ENCODE results near the gene FNBP1. TPM values are rescaled to one million over a fixed set of nuclear protein-coding genes. Genes with fewer than 3 reads are reported as not detected.

FNBP1 gene
- total and polyA plus RNA-seq, 9 donors: 15.0 to 28.4 (median 18.2) TPM

GRCh38 chr9:129908906-129909305, 134.1 kb downstream of the FNBP1 start:
- Histone ChIP-seq H3K27ac (ENCODE audit: low read length) (no peak overlapping the region), H3K4me3 (ENCODE audit: low read length) (no peak overlapping the region), H3K9me3 (replicated peaks; ENCODE audit: control insufficient read depth, low read depth, low read length) (no peaks in the 10 kb centered on the region), H3K27me3 (ENCODE audit: control insufficient read depth, insufficient read depth, low read length) (no peaks in the 10 kb centered on the region), H3K4me1 (ENCODE audit: control insufficient read depth, insufficient read depth, low read length) (no peaks in the 10 kb centered on the region), H3K36me3 (ENCODE audit: control insufficient read depth, insufficient read depth, low read length) (peaks cover 27% of the 10 kb centered on the region)
- WGBS (ENCODE audit: insufficient coverage): no CpG with 5 or more reads among the region's 4 CpGs
- no peak for DNase-seq

- Histone ChIP-seq H3K4me3 (ENCODE audit: low read length) (no peak overlapping the region), H3K27ac (ENCODE audit: low read length) (no peak overlapping the region), H3K4me1 (ENCODE audit: control insufficient read depth, insufficient read depth, low read length) (no peaks in the 10 kb centered on the region), H3K9me3 (replicated peaks; ENCODE audit: control insufficient read depth, low read depth, low read length) (no peaks in the 10 kb centered on the region), H3K27me3 (ENCODE audit: control insufficient read depth, insufficient read depth, low read length) (no peaks in the 10 kb centered on the region), H3K36me3 (ENCODE audit: control insufficient read depth, insufficient read depth, low read length) (peaks cover 35% of the 10 kb centered on the region)
- no peak for DNase-seq
- WGBS (ENCODE audit: insufficient coverage): no CpG with 5 or more reads among the region's 4 CpGs
These were observed 135.8 kb downstream of the FNBP1 start for GRCh38 chr9:129907201-129907600.

- Histone ChIP-seq H3K9me3 (replicated peaks; ENCODE audit: control insufficient read depth, low read depth, low read length) (no peaks in the 10 kb centered on the region), H3K4me1 (ENCODE audit: control insufficient read depth, insufficient read depth, low read length) (no peaks in the 10 kb centered on the region), H3K36me3 (ENCODE audit: control insufficient read depth, insufficient read depth, low read length) (peaks cover 42% of the 10 kb centered on the region), H3K27me3 (ENCODE audit: control insufficient read depth, insufficient read depth, low read length) (no peaks in the 10 kb centered on the region), H3K4me3 (ENCODE audit: low read length) (no peak overlapping the region), H3K27ac (ENCODE audit: low read length) (no peak overlapping the region)
- DNase-seq: no peak
- WGBS (ENCODE audit: insufficient coverage): 100% methylated on average over 3 of the region's 4 CpGs
These were observed 136.7 kb downstream of the FNBP1 start for GRCh38 chr9:129906298-129906697.

GRCh38 chr9:129904734-129905133, 138.3 kb downstream of the FNBP1 start:
- WGBS (ENCODE audit: insufficient coverage): no CpG with 5 or more reads among the region's 4 CpGs
- Histone ChIP-seq H3K36me3 (ENCODE audit: control insufficient read depth, insufficient read depth, low read length) (peaks cover 55% of the 10 kb centered on the region), H3K4me3 (ENCODE audit: low read length) (no peak overlapping the region), H3K4me1 (ENCODE audit: control insufficient read depth, insufficient read depth, low read length) (no peaks in the 10 kb centered on the region), H3K9me3 (replicated peaks; ENCODE audit: control insufficient read depth, low read depth, low read length) (no peaks in the 10 kb centered on the region), H3K27ac (ENCODE audit: low read length) (no peak overlapping the region), H3K27me3 (ENCODE audit: control insufficient read depth, insufficient read depth, low read length) (no peaks in the 10 kb centered on the region)
- no peak for DNase-seq

- H3K4me1 ChIP-seq (ENCODE audit: control insufficient read depth, insufficient read depth, low read length): no peaks in the 10 kb centered on the region
- no peak for DNase-seq
- no peaks in the 10 kb centered on the region for H3K27me3 ChIP-seq (ENCODE audit: control insufficient read depth, insufficient read depth, low read length)
- H3K9me3 ChIP-seq (replicated peaks; ENCODE audit: control insufficient read depth, low read depth, low read length): no peaks in the 10 kb centered on the region
- WGBS (ENCODE audit: insufficient coverage): 80% methylated on average over 4 of the region's 8 CpGs
- H3K4me3 ChIP-seq (ENCODE audit: low read length): no peak overlapping the region
- H3K27ac ChIP-seq (ENCODE audit: low read length): no peak overlapping the region
- peaks cover 52% of the 10 kb centered on the region for H3K36me3 ChIP-seq (ENCODE audit: control insufficient read depth, insufficient read depth, low read length)
These were observed 140.3 kb downstream of the FNBP1 start for GRCh38 chr9:129902740-129903134.

GRCh38 chr9:129901993-129902739, 140.8 kb downstream of the FNBP1 start:
- no peak for DNase-seq
- no peaks in the 10 kb centered on the region for H3K4me1 ChIP-seq (ENCODE audit: control insufficient read depth, insufficient read depth, low read length)
- H3K27ac ChIP-seq (ENCODE audit: low read length): no peak overlapping the region
- H3K36me3 ChIP-seq (ENCODE audit: control insufficient read depth, insufficient read depth, low read length): peaks cover 50% of the 10 kb centered on the region
- no peak overlapping the region for H3K4me3 ChIP-seq (ENCODE audit: low read length)
- H3K9me3 ChIP-seq (replicated peaks; ENCODE audit: control insufficient read depth, low read depth, low read length): no peaks in the 10 kb centered on the region
- no CpG with 5 or more reads among the region's 9 CpGs for WGBS (ENCODE audit: insufficient coverage)
- no peaks in the 10 kb centered on the region for H3K27me3 ChIP-seq (ENCODE audit: control insufficient read depth, insufficient read depth, low read length)

GRCh38 chr9:129900263-129901027, 142.5 kb downstream of the FNBP1 start:
- WGBS (ENCODE audit: insufficient coverage): 90% methylated on average over 14 of the region's 20 CpGs
- no peak overlapping the region for H3K27ac ChIP-seq (ENCODE audit: low read length)

GRCh38 chr9:129899620-129900019, 143.4 kb downstream of the FNBP1 start:
- 81% methylated on average over 2 of the region's 2 CpGs for WGBS (ENCODE audit: insufficient coverage)
- no peak for DNase-seq
- Histone ChIP-seq H3K4me3 (ENCODE audit: low read length) (no peak overlapping the region), H3K4me1 (ENCODE audit: control insufficient read depth, insufficient read depth, low read length) (no peaks in the 10 kb centered on the region), H3K27me3 (ENCODE audit: control insufficient read depth, insufficient read depth, low read length) (no peaks in the 10 kb centered on the region), H3K27ac (ENCODE audit: low read length) (no peak overlapping the region), H3K9me3 (replicated peaks; ENCODE audit: control insufficient read depth, low read depth, low read length) (no peaks in the 10 kb centered on the region), H3K36me3 (ENCODE audit: control insufficient read depth, insufficient read depth, low read length) (peaks cover 65% of the 10 kb centered on the region)

More at GRCh38 chr9:129900263-129901027, 142.5 kb downstream of the FNBP1 start:
- Histone ChIP-seq H3K27me3 (ENCODE audit: control insufficient read depth, insufficient read depth, low read length) (no peaks in the 10 kb centered on the region), H3K4me1 (ENCODE audit: control insufficient read depth, insufficient read depth, low read length) (no peaks in the 10 kb centered on the region), H3K36me3 (ENCODE audit: control insufficient read depth, insufficient read depth, low read length) (peaks cover 59% of the 10 kb centered on the region), H3K4me3 (ENCODE audit: low read length) (no peak overlapping the region), H3K9me3 (replicated peaks; ENCODE audit: control insufficient read depth, low read depth, low read length) (no peaks in the 10 kb centered on the region)
- DNase-seq: no peak

- no peak for DNase-seq
- no peaks in the 10 kb centered on the region for H3K9me3 ChIP-seq (replicated peaks; ENCODE audit: control insufficient read depth, low read depth, low read length)
- H3K27me3 ChIP-seq (ENCODE audit: control insufficient read depth, insufficient read depth, low read length): no peaks in the 10 kb centered on the region
- no peak overlapping the region for H3K4me3 ChIP-seq (ENCODE audit: low read length)
- peaks cover 64% of the 10 kb centered on the region for H3K36me3 ChIP-seq (ENCODE audit: control insufficient read depth, insufficient read depth, low read length)
- 94% methylated on average over 6 of the region's 8 CpGs for WGBS (ENCODE audit: insufficient coverage)
- no peaks in the 10 kb centered on the region for H3K4me1 ChIP-seq (ENCODE audit: control insufficient read depth, insufficient read depth, low read length)
- no peak overlapping the region for H3K27ac ChIP-seq (ENCODE audit: low read length)
These were observed 144.8 kb downstream of the FNBP1 start for GRCh38 chr9:129898185-129898584.

GRCh38 chr9:129897263-129897662, 145.7 kb downstream of the FNBP1 start:
- Histone ChIP-seq H3K36me3 (ENCODE audit: control insufficient read depth, insufficient read depth, low read length) (peaks cover 57% of the 10 kb centered on the region), H3K4me3 (ENCODE audit: low read length) (no peak overlapping the region), H3K9me3 (replicated peaks; ENCODE audit: control insufficient read depth, low read depth, low read length) (no peaks in the 10 kb centered on the region), H3K27ac (ENCODE audit: low read length) (no peak overlapping the region), H3K4me1 (ENCODE audit: control insufficient read depth, insufficient read depth, low read length) (no peaks in the 10 kb centered on the region), H3K27me3 (ENCODE audit: control insufficient read depth, insufficient read depth, low read length) (no peaks in the 10 kb centered on the region)
- DNase-seq: no peak
- 94% methylated on average over 2 of the region's 6 CpGs for WGBS (ENCODE audit: insufficient coverage)
